Neural cell (in vitro differentiated cells): ENCODE data around the gene GPR158. TPM values are rescaled to one million over a fixed set of nuclear protein-coding genes. Genes with fewer than 3 reads are reported as not detected.

ENCODE experiments used
- H2AFZ ChIP-seq: fragments of 200-600, 300-800 bp; sonication (generic), shearing (Covaris generic); 2 replicates; pipeline ENCODE4 v1.6.0; 2014; ENCODE audit warnings: low read depth, mild to moderate bottlenecking, antibody characterized with exemption, low read length, moderate library complexity
- H3F3A ChIP-seq: fragments of 200-600 bp; shearing (Covaris generic); 2 replicates; pipeline ENCODE4 v1.6.1; 2016; ENCODE audit warnings: mild to moderate bottlenecking, moderate library complexity, mixed read lengths, antibody characterized with exemption, low read length; ENCODE audit not compliant: insufficient read depth, poor library complexity, severe bottlenecking
- H3K27ac ChIP-seq: fragments of 200-600, 300-800 bp; sonication (generic), shearing (Covaris generic); 2 replicates; pipeline ENCODE4 v1.5.1; 2014; ENCODE audit warnings: mild to moderate bottlenecking, low read length, moderate library complexity
- H3K27me3 ChIP-seq: fragments of 300-800, 200-600 bp; sonication (generic), shearing (Covaris generic); 2 replicates; pipeline ENCODE4 v1.6.0; 2014; ENCODE audit warnings: mild to moderate bottlenecking, low read depth, low read length, moderate library complexity; ENCODE audit not compliant: insufficient read depth
- H3K36me3 ChIP-seq: fragments of 300-800, 200-600 bp; sonication (generic), shearing (Covaris generic); 2 replicates; pipeline ENCODE4 v1.5.1; 2014; ENCODE audit warnings: mild to moderate bottlenecking, antibody characterized with exemption, low read length, moderate library complexity; ENCODE audit not compliant: insufficient read depth
- H3K4me2 ChIP-seq: fragments of 300-800, 200-600 bp; sonication (generic), shearing (Covaris generic); 2 replicates; pipeline ENCODE4 v1.6.0; 2014; ENCODE audit warnings: mild to moderate bottlenecking, low read length
- H3K4me3 ChIP-seq: fragments of 300-800, 200-600 bp; sonication (generic), shearing (Covaris generic); 2 replicates; pipeline ENCODE4 v1.5.1; 2014; ENCODE audit warnings: mild to moderate bottlenecking, low read length, moderate library complexity
- H3K79me2 ChIP-seq: fragments of 200-600 bp; shearing (Covaris generic); replicated peaks from 2 replicates; pipeline ENCODE4 v1.6.0; 2014; ENCODE audit warnings: mild to moderate bottlenecking, low read length, moderate library complexity; ENCODE audit not compliant: insufficient read depth
- H3K9ac ChIP-seq: fragments of 300-800, 200-600 bp; sonication (generic), shearing (Covaris generic); 2 replicates; pipeline ENCODE4 v1.6.1; 2016; ENCODE audit warnings: mild to moderate bottlenecking, low read length, mixed read lengths
- H3K9me2 ChIP-seq: fragments of 200-600 bp; shearing (Covaris generic); 2 replicates; pipeline ENCODE4 v1.6.1; 2016; ENCODE audit warnings: mild to moderate bottlenecking, low read length, mixed read lengths; ENCODE audit not compliant: insufficient read depth
- H3K9me3 ChIP-seq: fragments of 200-600, 300-800 bp; sonication (generic), shearing (Covaris generic); 2 replicates; pipeline ENCODE4 v1.6.1; 2016; ENCODE audit warnings: mild to moderate bottlenecking, mixed run types, low read length, moderate library complexity, mixed read lengths
- H4K20me1 ChIP-seq: fragments of 200-600 bp; shearing (Covaris generic); 2 replicates; pipeline ENCODE4 v1.6.1; 2016; ENCODE audit warnings: mild to moderate bottlenecking, mixed run types; ENCODE audit not compliant: insufficient read depth
- EP300 ChIP-seq: fragments of 450-650 bp; conservative IDR thresholded peaks from 2 replicates; pipeline ENCODE4 v1.6.1; 2014; ENCODE audit warnings: antibody characterized with exemption, mild to moderate bottlenecking, moderate library complexity; ENCODE audit not compliant: poor library complexity, severe bottlenecking
- EZH2 ChIP-seq: fragments of 200-600, 300-800 bp; shearing (Covaris generic), sonication (generic); IDR thresholded peaks from 2 replicates; pipeline ENCODE4 v1.6.1; 2014; ENCODE audit warnings: antibody characterized with exemption, low read length, borderline replicate concordance, mild to moderate bottlenecking; ENCODE audit not compliant: insufficient read depth, poor library complexity, severe bottlenecking
- MXI1 ChIP-seq: fragments of 450-650 bp; conservative IDR thresholded peaks from 2 replicates; pipeline ENCODE4 v1.6.1; 2014; ENCODE audit warnings: antibody characterized with exemption, mild to moderate bottlenecking; ENCODE audit not compliant: poor library complexity, severe bottlenecking
- POLR2AphosphoS5 ChIP-seq: IDR thresholded peaks from 2 replicates; pipeline ENCODE4 v1.6.1; 2012
- RAD21 ChIP-seq: fragments of 450-650 bp; conservative IDR thresholded peaks from 2 replicates; pipeline ENCODE4 v1.6.1; 2014; ENCODE audit warnings: antibody characterized with exemption, mild to moderate bottlenecking, moderate library complexity
- SMC3 ChIP-seq: fragments of 450-650 bp; conservative IDR thresholded peaks from 2 replicates; pipeline ENCODE4 v1.6.1; 2014; ENCODE audit warnings: antibody characterized with exemption, mild to moderate bottlenecking, moderate library complexity; ENCODE audit not compliant: poor library complexity
- TAF1 ChIP-seq: IDR thresholded peaks from 2 replicates; pipeline ENCODE4 v1.6.1; 2012; ENCODE audit warnings: low read depth
- polyA plus RNA-seq: library from polyadenylated mRNA; depleted of rRNA; stranded (reverse); fragments of >200 nt; gene quantifications from 2 replicates; pipeline ENCODE4 v1.2.3, GENCODE V29; 2014
- TF ChIP-seq, protein P1 (sequence below): IDR thresholded peaks from 2 replicates; pipeline ENCODE4 v1.6.1; 2012; ENCODE audit warnings: borderline replicate concordance
- TF ChIP-seq, protein P2 (sequence below): fragments of 450-650 bp; IDR thresholded peaks from 2 replicates; pipeline ENCODE4 v1.5.1; 2014; ENCODE audit warnings: antibody characterized with exemption, mild to moderate bottlenecking, moderate library complexity; ENCODE audit not compliant: poor library complexity, severe bottlenecking

Gene GPR158
- polyA plus RNA-seq, 1 donor from 2014 or later = 2.1 TPM

- H2AFZ ChIP-seq = no peak overlapping the region
- no peaks in the 10 kb centered on the region for H3K27me3 ChIP-seq
- no peaks in the 10 kb centered on the region for H3F3A ChIP-seq
- no peaks in the 10 kb centered on the region for H4K20me1 ChIP-seq
- no peaks in the 10 kb centered on the region for H3K79me2 ChIP-seq
- no peaks in the 10 kb centered on the region for H3K9me3 ChIP-seq
- no peaks in the 10 kb centered on the region for H3K36me3 ChIP-seq
- H3K4me3 ChIP-seq = no peak overlapping the region
- H3K9ac ChIP-seq = no peak overlapping the region
- no peak for TF ChIP-seq EP300
- no peak for TF ChIP-seq SMC3
- TF ChIP-seq, protein P1, sequence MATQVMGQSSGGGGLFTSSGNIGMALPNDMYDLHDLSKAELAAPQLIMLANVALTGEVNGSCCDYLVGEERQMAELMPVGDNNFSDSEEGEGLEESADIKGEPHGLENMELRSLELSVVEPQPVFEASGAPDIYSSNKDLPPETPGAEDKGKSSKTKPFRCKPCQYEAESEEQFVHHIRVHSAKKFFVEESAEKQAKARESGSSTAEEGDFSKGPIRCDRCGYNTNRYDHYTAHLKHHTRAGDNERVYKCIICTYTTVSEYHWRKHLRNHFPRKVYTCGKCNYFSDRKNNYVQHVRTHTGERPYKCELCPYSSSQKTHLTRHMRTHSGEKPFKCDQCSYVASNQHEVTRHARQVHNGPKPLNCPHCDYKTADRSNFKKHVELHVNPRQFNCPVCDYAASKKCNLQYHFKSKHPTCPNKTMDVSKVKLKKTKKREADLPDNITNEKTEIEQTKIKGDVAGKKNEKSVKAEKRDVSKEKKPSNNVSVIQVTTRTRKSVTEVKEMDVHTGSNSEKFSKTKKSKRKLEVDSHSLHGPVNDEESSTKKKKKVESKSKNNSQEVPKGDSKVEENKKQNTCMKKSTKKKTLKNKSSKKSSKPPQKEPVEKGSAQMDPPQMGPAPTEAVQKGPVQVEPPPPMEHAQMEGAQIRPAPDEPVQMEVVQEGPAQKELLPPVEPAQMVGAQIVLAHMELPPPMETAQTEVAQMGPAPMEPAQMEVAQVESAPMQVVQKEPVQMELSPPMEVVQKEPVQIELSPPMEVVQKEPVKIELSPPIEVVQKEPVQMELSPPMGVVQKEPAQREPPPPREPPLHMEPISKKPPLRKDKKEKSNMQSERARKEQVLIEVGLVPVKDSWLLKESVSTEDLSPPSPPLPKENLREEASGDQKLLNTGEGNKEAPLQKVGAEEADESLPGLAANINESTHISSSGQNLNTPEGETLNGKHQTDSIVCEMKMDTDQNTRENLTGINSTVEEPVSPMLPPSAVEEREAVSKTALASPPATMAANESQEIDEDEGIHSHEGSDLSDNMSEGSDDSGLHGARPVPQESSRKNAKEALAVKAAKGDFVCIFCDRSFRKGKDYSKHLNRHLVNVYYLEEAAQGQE = no peak
- TF ChIP-seq, protein P2, sequence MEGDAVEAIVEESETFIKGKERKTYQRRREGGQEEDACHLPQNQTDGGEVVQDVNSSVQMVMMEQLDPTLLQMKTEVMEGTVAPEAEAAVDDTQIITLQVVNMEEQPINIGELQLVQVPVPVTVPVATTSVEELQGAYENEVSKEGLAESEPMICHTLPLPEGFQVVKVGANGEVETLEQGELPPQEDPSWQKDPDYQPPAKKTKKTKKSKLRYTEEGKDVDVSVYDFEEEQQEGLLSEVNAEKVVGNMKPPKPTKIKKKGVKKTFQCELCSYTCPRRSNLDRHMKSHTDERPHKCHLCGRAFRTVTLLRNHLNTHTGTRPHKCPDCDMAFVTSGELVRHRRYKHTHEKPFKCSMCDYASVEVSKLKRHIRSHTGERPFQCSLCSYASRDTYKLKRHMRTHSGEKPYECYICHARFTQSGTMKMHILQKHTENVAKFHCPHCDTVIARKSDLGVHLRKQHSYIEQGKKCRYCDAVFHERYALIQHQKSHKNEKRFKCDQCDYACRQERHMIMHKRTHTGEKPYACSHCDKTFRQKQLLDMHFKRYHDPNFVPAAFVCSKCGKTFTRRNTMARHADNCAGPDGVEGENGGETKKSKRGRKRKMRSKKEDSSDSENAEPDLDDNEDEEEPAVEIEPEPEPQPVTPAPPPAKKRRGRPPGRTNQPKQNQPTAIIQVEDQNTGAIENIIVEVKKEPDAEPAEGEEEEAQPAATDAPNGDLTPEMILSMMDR = no peak
- no peak for TF ChIP-seq RAD21
- no peak for TF ChIP-seq EZH2
- TF ChIP-seq POLR2AphosphoS5 = no peak
- no peak for TF ChIP-seq TAF1
- no peak for TF ChIP-seq MXI1
- no peaks in the 10 kb centered on the region for H3K9me2 ChIP-seq
- H3K27ac ChIP-seq = no peak overlapping the region
- no peak overlapping the region for H3K4me2 ChIP-seq
Measured at GRCh38 chr10:25604591-25604990, 429.8 kb downstream of the GPR158 start.

GRCh38 chr10:25614652-25615051, 439.9 kb downstream of the GPR158 start:
- Histone ChIP-seq H3K27ac (no peak overlapping the region), H3K36me3 (no peaks in the 10 kb centered on the region), H4K20me1 (no peaks in the 10 kb centered on the region), H3K4me2 (no peak overlapping the region), H3F3A (no peaks in the 10 kb centered on the region), H3K9me3 (no peaks in the 10 kb centered on the region), H3K9ac (no peak overlapping the region), H3K79me2 (no peaks in the 10 kb centered on the region), H3K4me3 (no peak overlapping the region), H3K27me3 (no peaks in the 10 kb centered on the region), H2AFZ (no peak overlapping the region), H3K9me2 (no peaks in the 10 kb centered on the region)
- TF ChIP-seq MXI1 (no peak), EP300 (no peak), RAD21 (no peak)
- TF ChIP-seq, protein P2 = no peak
- TF ChIP-seq, protein P1 = no peak
